Measurements from ENCODE around the gene FNIP2. TPM values are rescaled to one million over a fixed set of nuclear protein-coding genes. Genes with fewer than 3 reads are reported as not detected.

Gene FNIP2
- total RNA-seq, 1 donor from 2014 or later = 57.2 TPM

GRCh38 chr4:158760866-158761265 is 8.0 kb upstream of the FNIP2 start:
- no peak for DNase-seq (ENCODE audit: low spot score)

GRCh38 chr4:158762553-158762952 is 6.3 kb upstream of the FNIP2 start:
- no peak for DNase-seq (ENCODE audit: low spot score)

DNA sequence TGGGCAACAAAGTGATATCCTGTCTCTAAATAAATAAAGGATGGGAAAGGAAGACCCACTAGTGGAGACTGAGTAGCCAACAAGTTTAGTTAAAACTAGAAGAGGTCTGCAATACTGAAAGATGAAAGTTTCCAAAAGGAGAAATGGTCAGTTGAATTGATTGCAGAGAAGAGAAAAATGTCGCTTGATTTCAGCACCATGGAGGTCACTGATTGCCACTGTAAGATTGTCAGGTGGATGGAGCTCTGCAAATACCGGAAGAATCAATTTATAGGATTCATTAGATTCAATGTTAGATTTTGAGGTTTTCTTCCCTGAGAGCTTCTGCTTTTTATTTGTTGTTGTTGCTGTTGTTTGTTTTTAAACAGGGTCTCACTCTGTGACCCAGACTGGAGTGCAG is 5.4 kb upstream of the FNIP2 start:
- DNase-seq (ENCODE audit: low spot score) = no peak

- no peak for DNase-seq (ENCODE audit: low spot score)
Observed at GRCh38 chr4:158766434-158767044, 2.3 kb upstream of the FNIP2 start.

DNA sequence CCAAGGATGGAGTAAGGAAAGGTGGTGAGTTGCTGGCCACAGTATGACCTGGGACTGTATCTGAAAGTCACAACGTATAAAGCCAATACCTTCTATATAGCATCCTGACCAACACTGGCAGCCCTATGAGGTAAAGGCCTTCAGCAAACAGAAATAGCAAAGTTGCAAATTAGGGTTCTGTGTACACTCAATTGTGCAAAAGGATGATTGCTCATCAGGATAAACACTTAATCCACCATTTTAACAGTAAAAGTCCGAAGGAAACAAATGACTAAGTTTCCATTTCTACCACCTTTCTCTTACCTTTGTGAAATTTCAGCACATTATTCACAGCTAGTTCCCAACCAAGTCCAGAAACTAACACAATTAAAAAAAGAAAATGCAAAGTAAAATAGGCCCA is 1.4 kb upstream of the FNIP2 start:
- DNase-seq (ENCODE audit: low spot score) = no peak

GRCh38 chr4:158769175-158769921 is 522 bp downstream of the FNIP2 start:
- no peak for DNase-seq (ENCODE audit: low spot score)

DNA sequence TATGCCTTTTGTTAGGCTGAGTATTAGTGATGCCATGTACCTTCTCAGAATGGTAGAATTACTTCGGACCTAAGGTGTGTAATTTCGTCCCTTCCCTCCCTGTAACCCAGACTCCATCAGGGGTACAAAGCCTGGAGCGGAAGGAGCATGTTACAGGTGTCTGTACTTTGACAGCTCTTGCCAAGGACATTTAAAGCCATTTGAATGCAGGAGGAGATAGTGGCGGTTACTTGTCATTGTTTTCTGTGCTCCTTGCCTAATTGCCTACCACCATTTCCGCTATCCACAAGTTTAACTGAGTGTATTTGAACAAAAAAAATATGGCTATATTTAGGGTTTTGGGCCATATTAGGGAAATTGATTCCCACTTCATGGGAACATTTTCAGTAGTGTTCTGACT is 1.8 kb downstream of the FNIP2 start:
- DNase-seq (ENCODE audit: low spot score) = no peak

- DNase-seq (ENCODE audit: low spot score) = no peak
Observed at GRCh38 chr4:158771776-158772175, 3.0 kb downstream of the FNIP2 start.

DNA sequence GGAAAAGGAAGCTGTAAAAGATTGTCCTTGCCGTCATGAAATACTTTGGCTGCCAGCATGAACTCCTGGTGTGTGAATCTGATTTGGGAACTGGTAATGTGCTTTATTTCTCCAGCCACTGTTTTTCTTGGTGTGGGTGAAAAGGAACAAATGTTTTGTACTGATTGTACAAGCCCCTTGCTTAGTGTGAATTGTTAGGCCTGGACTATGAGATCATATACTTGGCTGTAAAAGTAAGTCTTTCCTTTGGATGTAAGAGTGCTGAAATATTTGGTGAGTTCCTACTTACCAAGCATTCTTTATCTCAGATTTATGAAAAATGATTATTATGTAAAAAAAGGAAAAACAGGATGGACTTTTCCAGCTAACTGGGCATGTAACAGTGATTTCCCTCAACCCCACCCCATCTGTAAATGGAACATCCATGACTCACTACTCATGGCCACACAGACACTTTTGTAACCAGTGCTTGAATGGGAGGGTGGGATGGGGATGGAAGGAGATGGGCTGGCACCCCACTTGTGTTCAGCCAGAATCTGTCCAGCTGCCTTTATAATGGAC is 6.3 kb downstream of the FNIP2 start:
- DNase-seq (ENCODE audit: low spot score) = no peak

- DNase-seq (ENCODE audit: low spot score) = no peak
Observed at GRCh38 chr4:158776106-158776505, 7.3 kb downstream of the FNIP2 start.

DNA sequence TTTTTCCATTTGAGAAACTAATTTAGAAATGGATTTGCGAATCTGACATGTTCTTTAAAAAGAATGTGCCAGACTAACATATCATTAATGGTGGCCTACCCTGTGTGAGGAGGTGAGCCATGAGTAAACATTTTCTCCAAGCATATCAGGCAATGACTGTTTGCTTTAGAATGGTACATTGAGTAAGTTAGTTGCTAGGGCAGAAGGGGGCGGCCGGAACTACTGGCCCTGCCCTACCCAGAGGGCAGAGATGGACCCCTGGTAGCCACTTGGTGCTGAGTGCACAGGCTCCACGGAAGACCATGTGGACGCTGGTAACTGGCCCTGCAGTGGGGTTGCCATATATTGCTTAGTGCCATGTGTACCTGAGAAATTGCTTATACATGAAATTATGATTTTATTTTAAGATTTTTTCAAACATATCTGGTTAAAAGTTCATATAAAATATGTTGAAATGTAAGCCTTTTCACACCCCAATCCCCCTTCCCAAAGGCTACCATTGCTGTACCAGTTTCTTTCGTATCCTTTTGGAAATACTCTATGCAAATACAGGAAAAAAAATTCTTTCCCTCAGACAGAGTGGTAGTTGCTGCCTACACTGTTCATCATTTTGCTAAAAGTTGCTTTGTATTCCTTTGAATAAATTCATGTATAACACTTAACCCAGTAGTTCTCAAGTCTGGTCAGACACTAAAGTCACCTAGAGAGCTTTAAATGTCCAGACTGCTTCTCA is 8.8 kb downstream of the FNIP2 start:
- no peak for DNase-seq (ENCODE audit: low spot score)

- no peak for DNase-seq (ENCODE audit: low spot score)
Observed at GRCh38 chr4:158778156-158778711, 9.4 kb downstream of the FNIP2 start.

DNA sequence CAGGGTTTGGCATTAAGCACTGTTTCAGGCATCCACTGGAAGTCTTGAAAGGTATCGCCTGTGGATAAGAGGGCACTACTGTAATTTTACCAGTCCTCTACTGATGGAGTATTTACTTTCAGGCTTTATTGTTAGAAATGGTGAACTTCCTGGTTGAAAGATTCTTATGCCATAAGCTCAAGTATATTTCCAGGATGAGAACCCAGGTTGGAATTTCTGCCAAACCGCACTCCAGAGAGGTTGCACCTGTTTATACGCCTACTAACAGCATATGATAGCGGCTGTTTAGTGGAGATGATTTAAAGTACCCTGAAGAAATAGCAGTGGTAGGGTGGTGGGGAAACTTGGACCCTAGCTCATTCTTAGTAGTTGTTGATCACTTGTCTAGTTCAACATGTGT is 9.9 kb downstream of the FNIP2 start:
- no peak for DNase-seq (ENCODE audit: low spot score)

GRCh38 chr4:158781963-158782362 is 13.1 kb downstream of the FNIP2 start:
- no peak for DNase-seq (ENCODE audit: low spot score)

DNA sequence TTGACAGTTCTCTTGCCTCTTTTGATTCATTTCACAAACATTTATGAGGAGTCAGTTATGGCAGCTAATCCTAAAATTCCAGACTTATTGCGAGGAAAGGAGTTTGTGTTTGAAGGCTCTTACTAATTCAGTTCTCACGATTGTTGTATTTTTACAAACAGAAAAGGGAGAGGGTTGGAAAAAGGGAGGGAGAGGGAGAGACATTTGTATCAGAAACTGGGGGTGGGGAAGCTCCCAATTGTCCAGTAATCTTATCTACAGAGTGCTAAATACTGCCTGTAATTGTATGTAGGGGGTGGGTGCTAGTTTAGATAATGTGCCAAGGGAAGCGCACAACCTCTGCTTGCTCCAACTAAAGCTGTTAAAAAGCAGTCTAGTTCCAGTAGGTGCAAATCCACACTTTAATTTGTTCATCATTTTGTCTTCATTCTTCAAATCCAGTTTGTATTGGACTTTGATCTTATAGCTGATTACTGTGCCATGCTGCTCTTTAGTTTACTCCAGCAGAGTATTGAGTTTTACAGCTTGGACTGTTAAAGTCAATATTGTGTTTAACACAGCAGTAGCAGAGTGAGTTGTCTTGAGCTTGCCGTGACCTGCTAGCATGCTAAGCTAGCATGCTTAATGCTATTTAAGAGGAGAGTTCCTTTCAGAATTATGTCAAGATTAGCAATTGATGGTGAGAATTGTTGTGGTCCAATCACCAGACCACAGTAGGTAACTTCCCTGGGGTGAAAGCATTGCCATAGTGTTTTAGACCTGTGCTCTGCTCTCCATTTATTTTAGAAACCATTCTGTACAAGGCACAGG is 13.9 kb downstream of the FNIP2 start:
- no peak for DNase-seq (ENCODE audit: low spot score)

DNA sequence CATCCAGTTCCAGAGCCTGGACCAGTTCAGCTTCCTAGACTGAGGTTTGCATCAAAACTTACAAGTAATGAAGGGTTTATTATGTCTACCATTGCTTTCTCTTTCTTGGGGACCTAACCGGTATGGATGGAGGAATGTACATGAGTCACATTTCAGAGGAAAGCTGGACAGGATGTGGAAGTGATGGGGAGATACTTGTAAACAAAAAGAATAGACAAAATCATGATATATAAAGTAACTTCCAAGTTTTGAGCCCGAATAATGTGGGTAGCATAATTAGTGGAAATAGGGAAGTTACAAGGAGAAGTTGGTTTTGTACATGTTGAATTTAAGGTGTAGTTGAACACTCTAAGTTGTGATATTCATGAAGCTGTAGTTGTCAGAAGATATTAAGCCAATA is 15.0 kb downstream of the FNIP2 start:
- DNase-seq (ENCODE audit: low spot score) = no peak

GRCh38 chr4:158785718-158786117 is 16.9 kb downstream of the FNIP2 start:
- DNase-seq (ENCODE audit: low spot score) = no peak

GRCh38 chr4:158786121-158786601 is 17.3 kb downstream of the FNIP2 start:
- no peak for DNase-seq (ENCODE audit: low spot score)

DNA sequence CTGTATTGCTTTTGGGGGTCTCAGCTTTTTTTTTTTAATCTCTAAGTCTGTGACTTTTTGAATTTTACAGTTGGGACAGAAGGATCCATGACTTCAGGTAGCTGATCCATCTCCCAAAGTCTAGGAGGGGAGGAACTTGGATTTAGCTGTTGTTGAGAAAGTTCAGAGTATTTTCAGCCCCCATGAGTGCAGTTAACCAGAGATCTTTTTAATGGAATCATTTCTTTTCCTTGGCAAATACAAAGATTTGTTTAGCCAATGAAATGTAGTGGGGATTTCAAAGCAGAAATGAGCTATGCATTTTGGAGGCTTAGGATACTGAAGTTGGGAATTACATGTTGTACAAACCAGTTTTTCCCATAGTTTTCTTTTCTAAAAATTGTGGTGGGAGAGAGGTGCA is 18.1 kb downstream of the FNIP2 start:
- no peak for DNase-seq (ENCODE audit: low spot score)

- DNase-seq (ENCODE audit: low spot score) = no peak
Observed at GRCh38 chr4:158787709-158788475, 19.1 kb downstream of the FNIP2 start.

All from mesenteric fat pad (tissue), 1 donor.